ENCODE measurements around the gene CES2.

- TF ChIP-seq CTCF (IDR thresholded peaks at IDR 0.05) (no peak), POLR2A (IDR thresholded peaks at IDR 0.05) (no peak)
Measured at GRCh38 chr16:66959704-66960161, 24.4 kb downstream of the CES2 start.

All from ovary (tissue), 3 donors.